ENCODE data around the gene ZNF765. TPM values are rescaled to one million over a fixed set of nuclear protein-coding genes. Genes with fewer than 3 reads are reported as not detected.
"Not testable (repeated sequence)": the region's sequence is repeated elsewhere in the genome, so short reads cannot be mapped to it uniquely, and the experiment has no call there.

Gene ZNF765
- total RNA-seq, 2 experiments from 2014 or later, result 13.8 to 14.0 TPM

DNA sequence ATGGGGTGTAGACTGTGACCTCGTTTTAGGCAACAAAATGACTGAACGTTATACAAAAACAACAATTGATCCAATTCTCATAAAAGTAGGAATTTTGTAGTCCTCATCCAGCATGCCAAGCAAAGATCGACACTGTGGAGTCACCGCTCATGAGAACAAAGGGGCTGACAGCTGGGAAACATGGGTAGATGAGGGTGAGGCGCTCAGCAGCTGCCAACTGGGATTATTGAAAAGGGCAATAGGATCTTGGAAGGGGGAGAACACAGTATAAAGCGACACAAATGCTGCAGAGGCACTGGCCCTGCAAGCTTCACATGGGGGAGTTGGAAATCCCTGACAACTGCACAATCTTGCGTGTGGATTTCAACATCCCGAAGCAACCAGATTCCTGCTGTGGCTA lies 5.4 kb upstream of the ZNF765 start:
- H3K9me3 Mint-ChIP-seq, result peaks cover 51% of the 10 kb centered on the region
- ChIA-PET POLR2A (no interaction called here), CTCF (no interaction called here)
- no peak overlapping the region for H3K27ac Mint-ChIP-seq
- no peaks in the 10 kb centered on the region for H3K27me3 Mint-ChIP-seq
- peaks cover 3% of the 10 kb centered on the region for H3K4me1 Mint-ChIP-seq
- no peak for DNase-seq
- peaks cover 36% of the 10 kb centered on the region for H3K36me3 Mint-ChIP-seq (ENCODE audit: low read depth)
- H3K4me3 Mint-ChIP-seq, result no peak overlapping the region

- Mint-ChIP-seq H3K36me3 (ENCODE audit: low read depth) (peaks cover 36% of the 10 kb centered on the region), H3K27ac (no peak overlapping the region), H3K9me3 (peaks cover 47% of the 10 kb centered on the region), H3K4me1 (peaks cover 7% of the 10 kb centered on the region), H3K4me3 (no peak overlapping the region), H3K27me3 (no peaks in the 10 kb centered on the region)
- no peak for DNase-seq
- ChIA-PET CTCF (no interaction called here), POLR2A (no interaction called here)
These were observed 5.0 kb upstream of the ZNF765 start for GRCh38 chr19:53389978-53390377.

DNA sequence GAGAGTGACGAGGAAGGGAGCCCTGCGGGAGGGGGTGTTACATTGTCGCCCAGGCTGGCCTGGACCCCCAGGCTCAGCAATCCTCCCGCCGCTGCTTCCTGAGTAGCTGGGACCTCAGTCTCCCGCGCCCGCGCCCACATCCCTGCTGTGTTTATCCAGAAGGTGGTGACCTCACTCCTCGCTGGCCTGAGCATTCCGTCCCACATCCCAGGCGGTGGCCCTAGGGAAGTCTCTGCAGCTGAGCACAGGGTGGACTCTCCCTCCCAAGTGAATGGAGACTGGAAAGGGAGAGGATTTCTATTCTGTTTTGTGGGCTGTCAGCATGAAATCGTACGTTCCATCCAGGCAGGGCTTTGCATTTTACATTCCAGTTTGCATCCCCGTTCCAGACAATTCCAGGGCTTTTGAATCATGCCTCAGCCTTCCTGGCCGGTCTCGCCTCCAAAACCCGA lies 401 bp upstream of the ZNF765 start:
- no peak for DNase-seq
- Mint-ChIP-seq H3K27me3 (no peaks in the 10 kb centered on the region), H3K9me3 (peaks cover 27% of the 10 kb centered on the region), H3K4me3 (peak overlapping the region; percentile 85), H3K36me3 (ENCODE audit: low read depth) (peaks cover 41% of the 10 kb centered on the region), H3K27ac (no peak overlapping the region), H3K4me1 (peaks cover 20% of the 10 kb centered on the region)
- ChIA-PET POLR2A (no interaction called here), CTCF (interaction anchor here (0.6 to 1.4 kb wide), 2 partner anchors 173 to 1106 kb away, joined by 3 to 4 read pairs; no protein-coding TSS in a partner anchor)

GRCh38 chr19:53395840-53396524 lies 1.0 kb downstream of the ZNF765 start:
- Mint-ChIP-seq H3K4me3 (peak overlapping the region; percentile 85), H3K4me1 (peaks cover 20% of the 10 kb centered on the region), H3K36me3 (ENCODE audit: low read depth) (peaks cover 47% of the 10 kb centered on the region), H3K27ac (peak overlapping the region; percentile 90), H3K9me3 (peaks cover 23% of the 10 kb centered on the region)
- POLR2A ChIA-PET, H3K27me3 Mint-ChIP-seq, DNase-seq, CTCF ChIA-PET: not testable (repeated sequence)

GRCh38 chr19:53396525-53396868 lies 1.5 kb downstream of the ZNF765 start:
- no peak for DNase-seq
- Mint-ChIP-seq H3K4me1 (peaks cover 20% of the 10 kb centered on the region), H3K4me3 (peak overlapping the region; percentile 85), H3K36me3 (ENCODE audit: low read depth) (peaks cover 49% of the 10 kb centered on the region), H3K9me3 (peaks cover 24% of the 10 kb centered on the region), H3K27me3 (no peaks in the 10 kb centered on the region), H3K27ac (no peak overlapping the region)
- CTCF ChIA-PET, result interaction anchor here (0.6 kb wide), 1 partner anchor 331 kb away, joined by 3 read pairs; no protein-coding TSS in a partner anchor
- POLR2A ChIA-PET, result no interaction called here

DNA sequence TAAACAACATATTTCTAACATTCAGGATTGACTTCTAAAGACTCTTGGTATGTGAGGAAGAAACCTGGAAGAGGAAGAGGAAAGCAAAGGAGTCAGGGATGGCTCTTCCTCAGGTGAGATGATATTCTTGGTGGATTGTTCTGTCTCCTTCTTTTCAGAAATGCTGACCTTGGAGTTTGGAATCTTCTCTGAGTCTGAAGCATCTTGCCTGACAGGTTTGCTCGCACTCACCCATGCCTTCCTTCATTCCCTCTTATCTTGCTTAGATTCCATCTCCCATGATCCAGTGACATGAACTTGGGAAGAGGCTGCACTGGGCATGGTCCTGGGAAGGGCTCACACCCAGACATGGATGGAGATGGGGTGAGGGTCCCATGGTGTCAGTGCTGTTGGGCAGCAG lies 3.0 kb downstream of the ZNF765 start:
- CTCF ChIA-PET, POLR2A ChIA-PET, H3K27me3 Mint-ChIP-seq, DNase-seq, H3K4me3 Mint-ChIP-seq, H3K27ac Mint-ChIP-seq: not testable (repeated sequence)
- Mint-ChIP-seq H3K4me1 (peaks cover 20% of the 10 kb centered on the region), H3K36me3 (ENCODE audit: low read depth) (peaks cover 62% of the 10 kb centered on the region), H3K9me3 (peaks cover 25% of the 10 kb centered on the region)

GRCh38 chr19:53409505-53410204 lies 14.7 kb downstream of the ZNF765 start:
- POLR2A ChIA-PET, result no interaction called here
- H3K4me3 Mint-ChIP-seq, result no peak overlapping the region
- no peaks in the 10 kb centered on the region for H3K27me3 Mint-ChIP-seq
- peaks cover 59% of the 10 kb centered on the region for H3K9me3 Mint-ChIP-seq
- CTCF ChIA-PET, result no interaction called here
- DNase-seq, result no peak
- peaks cover 74% of the 10 kb centered on the region for H3K36me3 Mint-ChIP-seq (ENCODE audit: low read depth)
- no peak overlapping the region for H3K27ac Mint-ChIP-seq
- no peaks in the 10 kb centered on the region for H3K4me1 Mint-ChIP-seq

DNA sequence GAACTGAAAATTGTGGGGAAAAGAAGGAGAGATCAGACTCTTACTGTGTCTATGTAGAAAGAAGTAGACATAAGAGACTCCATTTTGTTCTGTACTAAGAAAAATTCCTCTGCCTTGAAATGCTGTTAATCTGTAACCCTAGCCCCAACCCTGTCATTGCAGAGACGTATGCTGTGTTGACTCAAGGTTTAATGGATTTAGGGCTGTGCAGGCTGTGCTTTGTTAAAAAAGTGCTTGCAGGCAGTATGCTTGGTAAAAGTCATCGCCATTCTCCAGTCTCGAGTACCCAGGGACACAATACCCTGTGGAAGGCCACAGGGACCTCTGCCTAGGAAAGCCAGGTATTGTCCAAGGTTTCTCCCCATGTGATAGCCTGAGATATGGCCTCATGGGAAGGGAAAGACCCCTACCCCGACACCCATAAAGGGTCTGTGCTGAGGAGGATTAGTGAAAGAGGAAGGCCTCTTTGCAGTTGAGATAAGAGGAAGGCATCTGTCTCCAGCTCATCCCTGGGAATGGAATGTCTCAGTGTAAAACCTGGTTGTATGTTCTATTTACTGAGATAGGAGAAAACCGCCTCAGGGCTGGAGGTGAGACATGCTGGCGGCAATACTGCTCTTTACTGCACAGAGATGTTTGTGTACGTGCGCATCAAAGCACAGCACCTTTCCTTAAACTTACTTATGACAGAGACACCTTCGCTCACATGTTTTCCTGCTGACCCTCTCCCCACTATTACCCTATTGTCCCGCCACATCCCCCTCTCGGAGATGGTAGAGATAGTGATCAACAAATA lies 25.8 kb downstream of the ZNF765 start:
- H3K27me3 Mint-ChIP-seq; H3K36me3 Mint-ChIP-seq (ENCODE audit: low read depth); DNase-seq; CTCF ChIA-PET; POLR2A ChIA-PET; H3K27ac Mint-ChIP-seq; H3K4me1 Mint-ChIP-seq; H3K4me3 Mint-ChIP-seq: not testable (repeated sequence)
- H3K9me3 Mint-ChIP-seq, result peaks cover 23% of the 10 kb centered on the region

GRCh38 chr19:53422551-53422950 lies 27.6 kb downstream of the ZNF765 start:
- no peak for DNase-seq
- H3K4me1 Mint-ChIP-seq, result peaks cover 3% of the 10 kb centered on the region
- no peaks in the 10 kb centered on the region for H3K27me3 Mint-ChIP-seq
- CTCF ChIA-PET, result no interaction called here
- peaks cover 13% of the 10 kb centered on the region for H3K9me3 Mint-ChIP-seq
- H3K4me3 Mint-ChIP-seq, result no peak overlapping the region
- POLR2A ChIA-PET, result no interaction called here
- H3K36me3 Mint-ChIP-seq (ENCODE audit: low read depth), result peaks cover 2% of the 10 kb centered on the region
- no peak overlapping the region for H3K27ac Mint-ChIP-seq

DNA sequence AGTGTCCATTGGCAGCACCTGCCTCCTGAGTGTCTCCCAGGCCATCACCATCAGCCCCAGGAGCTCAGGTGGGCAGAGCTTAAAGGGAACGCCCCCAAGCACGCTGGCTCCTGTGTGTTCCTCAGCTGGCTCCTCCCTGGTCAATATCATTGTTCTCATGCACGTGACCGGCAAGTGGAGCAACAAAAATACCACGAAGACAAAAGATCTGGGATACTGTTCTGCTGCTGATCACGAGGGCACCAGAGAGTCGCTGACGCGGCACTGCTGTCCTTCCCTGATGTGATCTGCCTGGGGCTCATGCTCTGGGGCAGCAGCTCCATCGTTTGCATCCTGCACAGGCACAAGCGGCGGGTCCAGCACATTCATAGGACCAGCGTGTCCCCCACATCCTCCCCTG lies 28.1 kb downstream of the ZNF765 start:
- H3K4me1 Mint-ChIP-seq; POLR2A ChIA-PET; H3K4me3 Mint-ChIP-seq; H3K36me3 Mint-ChIP-seq (ENCODE audit: low read depth); H3K27me3 Mint-ChIP-seq; DNase-seq; H3K27ac Mint-ChIP-seq; CTCF ChIA-PET: not testable (repeated sequence)
- H3K9me3 Mint-ChIP-seq, result peaks cover 11% of the 10 kb centered on the region

DNA sequence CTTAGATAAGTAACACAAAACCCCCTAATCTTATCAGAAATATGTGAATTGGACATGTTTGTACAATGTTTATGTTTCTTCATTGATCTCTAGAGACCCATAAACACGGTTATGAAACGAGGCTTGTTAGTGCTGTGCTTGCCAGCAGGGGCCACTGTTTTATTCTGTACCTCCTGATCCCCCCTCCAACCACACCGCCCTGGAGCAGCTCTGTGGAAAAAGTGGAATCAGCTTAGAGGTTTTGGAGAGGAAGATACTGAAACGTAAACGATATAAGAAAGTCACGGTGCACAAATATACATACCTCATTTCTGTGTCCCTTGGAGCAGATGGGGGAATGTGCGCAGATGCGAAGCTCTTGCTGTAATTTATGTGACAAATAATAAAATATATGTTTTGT lies 28.7 kb downstream of the ZNF765 start:
- H3K27ac Mint-ChIP-seq; POLR2A ChIA-PET; H3K4me1 Mint-ChIP-seq; H3K9me3 Mint-ChIP-seq; H3K27me3 Mint-ChIP-seq; H3K36me3 Mint-ChIP-seq (ENCODE audit: low read depth); H3K4me3 Mint-ChIP-seq; DNase-seq: not testable (repeated sequence)
- CTCF ChIA-PET, result interaction anchor here (0.8 kb wide), 1 partner anchor 243 kb away, joined by 4 read pairs; no protein-coding TSS in a partner anchor

GRCh38 chr19:53424968-53425597 lies 30.1 kb downstream of the ZNF765 start:
- POLR2A ChIA-PET, result no interaction called here

More at GRCh38 chr19:53424968-53425597, 30.1 kb downstream of the ZNF765 start:
- peaks cover 3% of the 10 kb centered on the region for H3K4me1 Mint-ChIP-seq
- H3K9me3 Mint-ChIP-seq, result peaks cover 2% of the 10 kb centered on the region
- peak; percentile 72 for DNase-seq
- CTCF ChIA-PET, result interaction anchor here (0.5 to 1.1 kb wide), 5 partner anchors 9 to 349 kb away, joined by 3 to 4 read pairs (median 3); no protein-coding TSS in a partner anchor
- H3K36me3 Mint-ChIP-seq (ENCODE audit: low read depth), result no peaks in the 10 kb centered on the region
- no peaks in the 10 kb centered on the region for H3K27me3 Mint-ChIP-seq
- no peak overlapping the region for H3K27ac Mint-ChIP-seq
- no peak overlapping the region for H3K4me3 Mint-ChIP-seq

Measured in activated CD4-positive, alpha-beta T cell treated with anti-CD3 and anti-CD28 coated beads, Interleukin-2, amount 10 ng/mL, durations not matched to agents 7 days and 5 days (primary cell).